Measurements from ENCODE around the gene BCCIP.

- TF ChIP-seq CTCF (IDR thresholded peaks at IDR 0.05) (no peak), POLR2A (IDR thresholded peaks at IDR 0.05) (no peak)
Measured at GRCh38 chr10:125866421-125867029, 43.2 kb downstream of the BCCIP start.
